Kidney epithelial cell (primary cell): Measurements from ENCODE around the gene PRKRIP1. TPM values are rescaled to one million over a fixed set of nuclear protein-coding genes. Genes with fewer than 3 reads are reported as not detected.

Source experiments
- total RNA-seq: library from RNA; depleted of rRNA; stranded (reverse); fragments of >200 nt; gene quantifications from 2 replicates; pipeline ENCODE4 v1.2.3, GENCODE V29; 2015

PRKRIP1 gene
- total RNA-seq, 1 donor from 2014 or later, result 25.3 TPM

Other genes starting within 250 kb of the PRKRIP1 start
- 10.0 and 11.4 TPM in 2 replicates for gene SH2B2, start 109.5 kb upstream of the PRKRIP1 start, total RNA-seq
- not detected in 2 replicates for gene SPDYE6, start 39.9 kb upstream of the PRKRIP1 start, total RNA-seq
- 47.2 and 56.2 TPM in 2 replicates for gene ORAI2, start 37.2 kb downstream of the PRKRIP1 start, total RNA-seq
- gene ALKBH4, start 68.5 kb downstream of the PRKRIP1 start, total RNA-seq, result 12.5 and 50.8 TPM in 2 replicates
- gene LRWD1, start 68.6 kb downstream of the PRKRIP1 start, total RNA-seq, result 22.9 and 38.0 TPM in 2 replicates
- gene POLR2J, start 82.6 kb downstream of the PRKRIP1 start, total RNA-seq, result 36.2 and 47.6 TPM in 2 replicates
- gene RASA4B, start 121.4 kb downstream of the PRKRIP1 start, total RNA-seq, result 7.6 and 7.7 TPM in 2 replicates
- 2.1 and 4.3 TPM in 2 replicates for gene UPK3BL2, start 147.3 kb downstream of the PRKRIP1 start, total RNA-seq
- gene SPDYE2, start 154.9 kb downstream of the PRKRIP1 start, total RNA-seq, result not detected in 2 replicates
- 10.4 and 14.4 TPM in 2 replicates for gene POLR2J3, start 176.2 kb downstream of the PRKRIP1 start, total RNA-seq
- gene RASA4, start 220.4 kb downstream of the PRKRIP1 start, total RNA-seq, result 11.2 and 14.2 TPM in 2 replicates
- gene UPK3BL1, start 246.4 kb downstream of the PRKRIP1 start, total RNA-seq, result 17.9 and 19.6 TPM in 2 replicates